ENCODE measurements around the gene CPD. TPM values are rescaled to one million over a fixed set of nuclear protein-coding genes. Genes with fewer than 3 reads are reported as not detected.

The CPD gene
- total and polyA plus RNA-seq, 2 of the 13 experiments (the other 11 are each of a cell fraction or from before 2014, with no cell fraction given), result 46.1 to 72.3 TPM

GRCh38 chr17:30450125-30451027 is 71.6 kb downstream of the CPD start (continued):
- TF ChIP-seq KDM4B (CRISPR knock-in tag; IDR thresholded peaks at IDR 0.05), result peak; percentile 67; the same call in 1 of the 2 replicates
- TF ChIP-seq ZNF383 (CRISPR knock-in tag; IDR thresholded peaks at IDR 0.05; ENCODE audit: borderline replicate concordance), result no peak
- TF ChIP-seq, protein P1, sequence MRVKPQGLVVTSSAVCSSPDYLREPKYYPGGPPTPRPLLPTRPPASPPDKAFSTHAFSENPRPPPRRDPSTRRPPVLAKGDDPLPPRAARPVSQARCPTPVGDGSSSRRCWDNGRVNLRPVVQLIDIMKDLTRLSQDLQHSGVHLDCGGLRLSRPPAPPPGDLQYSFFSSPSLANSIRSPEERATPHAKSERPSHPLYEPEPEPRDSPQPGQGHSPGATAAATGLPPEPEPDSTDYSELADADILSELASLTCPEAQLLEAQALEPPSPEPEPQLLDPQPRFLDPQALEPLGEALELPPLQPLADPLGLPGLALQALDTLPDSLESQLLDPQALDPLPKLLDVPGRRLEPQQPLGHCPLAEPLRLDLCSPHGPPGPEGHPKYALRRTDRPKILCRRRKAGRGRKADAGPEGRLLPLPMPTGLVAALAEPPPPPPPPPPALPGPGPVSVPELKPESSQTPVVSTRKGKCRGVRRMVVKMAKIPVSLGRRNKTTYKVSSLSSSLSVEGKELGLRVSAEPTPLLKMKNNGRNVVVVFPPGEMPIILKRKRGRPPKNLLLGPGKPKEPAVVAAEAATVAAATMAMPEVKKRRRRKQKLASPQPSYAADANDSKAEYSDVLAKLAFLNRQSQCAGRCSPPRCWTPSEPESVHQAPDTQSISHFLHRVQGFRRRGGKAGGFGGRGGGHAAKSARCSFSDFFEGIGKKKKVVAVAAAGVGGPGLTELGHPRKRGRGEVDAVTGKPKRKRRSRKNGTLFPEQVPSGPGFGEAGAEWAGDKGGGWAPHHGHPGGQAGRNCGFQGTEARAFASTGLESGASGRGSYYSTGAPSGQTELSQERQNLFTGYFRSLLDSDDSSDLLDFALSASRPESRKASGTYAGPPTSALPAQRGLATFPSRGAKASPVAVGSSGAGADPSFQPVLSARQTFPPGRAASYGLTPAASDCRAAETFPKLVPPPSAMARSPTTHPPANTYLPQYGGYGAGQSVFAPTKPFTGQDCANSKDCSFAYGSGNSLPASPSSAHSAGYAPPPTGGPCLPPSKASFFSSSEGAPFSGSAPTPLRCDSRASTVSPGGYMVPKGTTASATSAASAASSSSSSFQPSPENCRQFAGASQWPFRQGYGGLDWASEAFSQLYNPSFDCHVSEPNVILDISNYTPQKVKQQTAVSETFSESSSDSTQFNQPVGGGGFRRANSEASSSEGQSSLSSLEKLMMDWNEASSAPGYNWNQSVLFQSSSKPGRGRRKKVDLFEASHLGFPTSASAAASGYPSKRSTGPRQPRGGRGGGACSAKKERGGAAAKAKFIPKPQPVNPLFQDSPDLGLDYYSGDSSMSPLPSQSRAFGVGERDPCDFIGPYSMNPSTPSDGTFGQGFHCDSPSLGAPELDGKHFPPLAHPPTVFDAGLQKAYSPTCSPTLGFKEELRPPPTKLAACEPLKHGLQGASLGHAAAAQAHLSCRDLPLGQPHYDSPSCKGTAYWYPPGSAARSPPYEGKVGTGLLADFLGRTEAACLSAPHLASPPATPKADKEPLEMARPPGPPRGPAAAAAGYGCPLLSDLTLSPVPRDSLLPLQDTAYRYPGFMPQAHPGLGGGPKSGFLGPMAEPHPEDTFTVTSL (CRISPR knock-in tag; IDR thresholded peaks at IDR 0.05; ENCODE audit: borderline replicate concordance), result peak; percentile 87
- 0 out of 4 replicates have a peak, but pooled peaks of 1 of the 2 experiments have one; percentile 28 for TF ChIP-seq REST (IDR thresholded peaks at IDR 0.05; ENCODE audit: borderline replicate concordance in 1 of 2, low read depth in 1 of 2, low read length in 2 of 2)
- TF ChIP-seq TCF7 (IDR thresholded peaks at IDR 0.05; ENCODE audit: low read depth), result peak; percentile 30; the same call in 1 of the 2 replicates
- peak; percentile 53; the same call in 1 of the 2 replicates for TF ChIP-seq SIX4 (CRISPR knock-in tag; IDR thresholded peaks at IDR 0.05)
- peak; percentile 49; the same call in 1 of the 2 replicates for TF ChIP-seq ZFP91 (CRISPR knock-in tag; IDR thresholded peaks at IDR 0.05; ENCODE audit: borderline replicate concordance)
- TF ChIP-seq, protein P2, sequence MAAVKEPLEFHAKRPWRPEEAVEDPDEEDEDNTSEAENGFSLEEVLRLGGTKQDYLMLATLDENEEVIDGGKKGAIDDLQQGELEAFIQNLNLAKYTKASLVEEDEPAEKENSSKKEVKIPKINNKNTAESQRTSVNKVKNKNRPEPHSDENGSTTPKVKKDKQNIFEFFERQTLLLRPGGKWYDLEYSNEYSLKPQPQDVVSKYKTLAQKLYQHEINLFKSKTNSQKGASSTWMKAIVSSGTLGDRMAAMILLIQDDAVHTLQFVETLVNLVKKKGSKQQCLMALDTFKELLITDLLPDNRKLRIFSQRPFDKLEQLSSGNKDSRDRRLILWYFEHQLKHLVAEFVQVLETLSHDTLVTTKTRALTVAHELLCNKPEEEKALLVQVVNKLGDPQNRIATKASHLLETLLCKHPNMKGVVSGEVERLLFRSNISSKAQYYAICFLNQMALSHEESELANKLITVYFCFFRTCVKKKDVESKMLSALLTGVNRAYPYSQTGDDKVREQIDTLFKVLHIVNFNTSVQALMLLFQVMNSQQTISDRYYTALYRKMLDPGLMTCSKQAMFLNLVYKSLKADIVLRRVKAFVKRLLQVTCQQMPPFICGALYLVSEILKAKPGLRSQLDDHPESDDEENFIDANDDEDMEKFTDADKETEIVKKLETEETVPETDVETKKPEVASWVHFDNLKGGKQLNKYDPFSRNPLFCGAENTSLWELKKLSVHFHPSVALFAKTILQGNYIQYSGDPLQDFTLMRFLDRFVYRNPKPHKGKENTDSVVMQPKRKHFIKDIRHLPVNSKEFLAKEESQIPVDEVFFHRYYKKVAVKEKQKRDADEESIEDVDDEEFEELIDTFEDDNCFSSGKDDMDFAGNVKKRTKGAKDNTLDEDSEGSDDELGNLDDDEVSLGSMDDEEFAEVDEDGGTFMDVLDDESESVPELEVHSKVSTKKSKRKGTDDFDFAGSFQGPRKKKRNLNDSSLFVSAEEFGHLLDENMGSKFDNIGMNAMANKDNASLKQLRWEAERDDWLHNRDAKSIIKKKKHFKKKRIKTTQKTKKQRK (IDR thresholded peaks at IDR 0.05; ENCODE audit: low read length), result no peak
- TF ChIP-seq ZNF136 (CRISPR knock-in tag; IDR thresholded peaks at IDR 0.05; ENCODE audit: low read depth), result no peak
- TF ChIP-seq FLYWCH1 (CRISPR knock-in tag; IDR thresholded peaks at IDR 0.05), result no peak
- TF ChIP-seq ZFY (CRISPR knock-in tag; IDR thresholded peaks at IDR 0.05), result 0 out of 2 replicates have a peak, but pooled peaks have one; percentile 13
